Loucy (cell line): ENCODE data around the gene ETFB.

Experiments
- H2AFZ ChIP-seq: fragments of 200-600 bp; sonication (generic); 2 replicates; pipeline ENCODE4 v1.6.0; 2016; ENCODE audit warnings: antibody characterized with exemption, mild to moderate bottlenecking, low read length, moderate library complexity
- H3F3A ChIP-seq: fragments of 200-600 bp; 2 replicates; pipeline ENCODE4 v1.6.0; 2016; ENCODE audit warnings: antibody characterized with exemption, low read depth, mild to moderate bottlenecking
- H3K27me3 ChIP-seq: fragments of 200-600 bp; sonication (generic); 2 replicates; pipeline ENCODE4 v1.6.1; 2014; ENCODE audit warnings: low read length, mild to moderate bottlenecking; ENCODE audit not compliant: insufficient read depth, poor library complexity, severe bottlenecking
- H3K36me3 ChIP-seq: fragments of 200-600 bp; sonication (generic); 2 replicates; pipeline ENCODE4 v1.6.1; 2016; ENCODE audit warnings: low read length; ENCODE audit not compliant: insufficient read depth
- H3K4me1 ChIP-seq: fragments of 200-600 bp; sonication (generic); 2 replicates; pipeline ENCODE4 v1.5.1; 2014; ENCODE audit warnings: low read length, mild to moderate bottlenecking; ENCODE audit not compliant: insufficient read depth, poor library complexity, severe bottlenecking
- H3K4me2 ChIP-seq: fragments of 200-600 bp; sonication (generic); 2 replicates; pipeline ENCODE4 v1.6.0; 2014; ENCODE audit warnings: antibody characterized with exemption, low read length, low read depth, mild to moderate bottlenecking; ENCODE audit not compliant: poor library complexity, severe bottlenecking
- H3K4me3 ChIP-seq: fragments of 200-600 bp; sonication (generic); 2 replicates; pipeline ENCODE4 v1.5.1; 2014; ENCODE audit warnings: low read length, mild to moderate bottlenecking, mixed read lengths; ENCODE audit not compliant: poor library complexity, severe bottlenecking
- H3K79me2 ChIP-seq: fragments of 200-600 bp; sonication (generic); 2 replicates; pipeline ENCODE4 v1.6.1; 2014; ENCODE audit warnings: low read length; ENCODE audit not compliant: insufficient read depth
- H3K9ac ChIP-seq: fragments of 200-600 bp; sonication (generic); 2 replicates; pipeline ENCODE4 v1.6.0; 2014; ENCODE audit warnings: mild to moderate bottlenecking, low read depth, low read length, moderate library complexity; ENCODE audit not compliant: poor library complexity, severe bottlenecking
- H3K9me2 ChIP-seq: fragments of 200-600 bp; sonication (generic); replicated peaks from 2 replicates; pipeline ENCODE4 v1.6.1; 2016; ENCODE audit warnings: low read depth, low read length, mixed read lengths
- H3K9me3 ChIP-seq: fragments of 200-600 bp; sonication (generic); 2 replicates; pipeline ENCODE4 v1.6.1; 2014; ENCODE audit warnings: mild to moderate bottlenecking, antibody characterized with exemption, low read length, low read depth; ENCODE audit not compliant: insufficient read depth
- H4K20me1 ChIP-seq: fragments of 200-600 bp; sonication (generic); 2 replicates; pipeline ENCODE4 v1.6.0; 2014; ENCODE audit warnings: antibody characterized with exemption, low read length, mild to moderate bottlenecking; ENCODE audit not compliant: insufficient read depth, poor library complexity, severe bottlenecking
- EZH2phosphoT487 ChIP-seq: fragments of 200-600 bp; IDR thresholded peaks from 2 replicates; pipeline ENCODE4 v1.6.1; 2018; ENCODE audit warnings: antibody characterized with exemption, mild to moderate bottlenecking, moderate library complexity, borderline replicate concordance
- TF ChIP-seq, protein P1 (sequence below): fragments of 200-600 bp; sonication (generic); conservative IDR thresholded peaks from 2 replicates; pipeline ENCODE4 v1.5.1; 2014; ENCODE audit warnings: mild to moderate bottlenecking, antibody characterized with exemption, low read length

The ETFB gene

DNA sequence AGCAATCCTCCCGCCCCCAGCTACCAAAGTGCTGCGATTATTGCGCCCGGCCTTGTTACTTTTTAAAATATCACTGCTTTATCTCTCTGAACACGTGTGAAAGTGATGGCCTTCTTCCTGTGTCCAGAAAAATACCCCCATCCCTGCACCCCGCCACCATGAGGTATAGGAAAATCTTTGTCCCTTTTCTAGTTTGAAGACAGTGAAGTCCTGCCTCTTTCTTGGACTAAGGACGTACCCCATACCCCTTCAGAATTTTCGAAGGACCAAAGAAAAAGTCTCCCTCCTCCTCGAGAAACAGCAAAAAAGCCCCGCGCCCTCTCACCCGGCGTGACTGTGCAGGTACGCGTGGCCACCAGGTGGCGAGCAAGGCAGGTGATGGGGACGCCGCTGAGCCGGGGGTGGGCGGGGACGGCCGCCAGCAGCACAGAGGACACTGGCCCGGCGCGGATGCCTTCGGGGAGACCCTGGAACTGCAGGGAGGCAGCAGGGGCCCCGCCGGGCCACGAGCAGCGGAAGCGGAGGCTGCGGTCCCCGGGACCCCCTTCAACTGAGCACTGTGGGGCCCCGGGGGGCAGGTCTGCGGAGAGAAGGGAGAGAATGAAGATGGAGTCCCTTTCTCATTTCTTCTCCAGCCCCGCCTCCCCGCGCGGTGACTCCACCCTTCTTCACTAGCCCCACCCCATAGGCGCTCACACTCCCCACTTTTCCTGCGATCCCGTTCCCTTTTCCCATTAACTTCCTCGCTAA lies 27.4 kb downstream of the ETFB start:
- no peaks in the 10 kb centered on the region for H4K20me1 ChIP-seq
- H3K79me2 ChIP-seq, result no peaks in the 10 kb centered on the region
- no peak for TF ChIP-seq EZH2phosphoT487
- TF ChIP-seq, protein P1, sequence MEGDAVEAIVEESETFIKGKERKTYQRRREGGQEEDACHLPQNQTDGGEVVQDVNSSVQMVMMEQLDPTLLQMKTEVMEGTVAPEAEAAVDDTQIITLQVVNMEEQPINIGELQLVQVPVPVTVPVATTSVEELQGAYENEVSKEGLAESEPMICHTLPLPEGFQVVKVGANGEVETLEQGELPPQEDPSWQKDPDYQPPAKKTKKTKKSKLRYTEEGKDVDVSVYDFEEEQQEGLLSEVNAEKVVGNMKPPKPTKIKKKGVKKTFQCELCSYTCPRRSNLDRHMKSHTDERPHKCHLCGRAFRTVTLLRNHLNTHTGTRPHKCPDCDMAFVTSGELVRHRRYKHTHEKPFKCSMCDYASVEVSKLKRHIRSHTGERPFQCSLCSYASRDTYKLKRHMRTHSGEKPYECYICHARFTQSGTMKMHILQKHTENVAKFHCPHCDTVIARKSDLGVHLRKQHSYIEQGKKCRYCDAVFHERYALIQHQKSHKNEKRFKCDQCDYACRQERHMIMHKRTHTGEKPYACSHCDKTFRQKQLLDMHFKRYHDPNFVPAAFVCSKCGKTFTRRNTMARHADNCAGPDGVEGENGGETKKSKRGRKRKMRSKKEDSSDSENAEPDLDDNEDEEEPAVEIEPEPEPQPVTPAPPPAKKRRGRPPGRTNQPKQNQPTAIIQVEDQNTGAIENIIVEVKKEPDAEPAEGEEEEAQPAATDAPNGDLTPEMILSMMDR, result peak; percentile 84
- no peaks in the 10 kb centered on the region for H3K9me3 ChIP-seq
- peak overlapping the region; percentile 76 for H3K4me3 ChIP-seq
- H3K4me2 ChIP-seq, result peak overlapping the region; percentile 86
- H3F3A ChIP-seq, result no peaks in the 10 kb centered on the region
- H3K36me3 ChIP-seq, result no peaks in the 10 kb centered on the region
- H3K9ac ChIP-seq, result peak overlapping the region; percentile 71
- H3K4me1 ChIP-seq, result peaks cover 8% of the 10 kb centered on the region
- H3K9me2 ChIP-seq, result no peaks in the 10 kb centered on the region
- H2AFZ ChIP-seq, result peak overlapping the region; percentile 93
- no peaks in the 10 kb centered on the region for H3K27me3 ChIP-seq

DNA sequence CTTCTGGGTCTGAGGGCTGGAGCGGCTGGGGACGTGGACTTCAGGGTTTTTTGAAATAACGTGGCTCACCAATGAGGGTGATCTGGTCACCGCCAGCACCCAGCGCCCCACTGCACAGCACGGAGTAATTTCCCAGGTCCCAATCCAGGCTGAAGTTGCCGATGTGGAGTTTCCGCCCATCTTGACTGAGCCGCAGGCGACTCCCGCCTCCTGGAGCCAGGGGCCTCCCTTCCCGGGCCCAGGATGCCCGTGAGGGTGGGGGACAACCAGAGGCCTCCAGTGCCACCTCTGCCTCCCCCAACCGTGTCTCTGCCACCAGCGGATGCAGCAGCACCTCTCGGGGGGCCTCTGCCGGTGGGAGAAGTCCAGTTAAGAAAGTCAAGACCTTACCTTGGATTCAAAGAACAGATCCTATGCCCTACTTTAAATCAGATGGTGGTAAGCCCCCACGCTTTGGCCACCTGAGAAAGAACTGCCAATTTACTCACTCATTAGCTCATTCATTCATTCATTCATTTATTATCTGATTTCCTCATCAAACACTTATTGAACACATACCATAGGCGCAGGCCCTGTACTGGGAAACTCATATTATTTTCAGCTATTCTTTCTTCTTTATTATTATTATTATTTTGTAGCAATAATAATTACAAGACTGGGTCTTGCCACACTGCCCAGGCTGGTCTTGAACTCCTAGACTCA lies 28.2 kb downstream of the ETFB start:
- Histone ChIP-seq H3K27me3 (no peaks in the 10 kb centered on the region), H3K36me3 (no peaks in the 10 kb centered on the region), H3K9me3 (no peaks in the 10 kb centered on the region), H3K4me2 (peak overlapping the region; percentile 86), H3K9ac (peak overlapping the region; percentile 71), H2AFZ (peak overlapping the region; percentile 93), H3K4me3 (peak overlapping the region; percentile 76), H4K20me1 (no peaks in the 10 kb centered on the region), H3F3A (no peaks in the 10 kb centered on the region), H3K79me2 (no peaks in the 10 kb centered on the region), H3K9me2 (no peaks in the 10 kb centered on the region), H3K4me1 (peaks cover 8% of the 10 kb centered on the region)
- TF ChIP-seq, protein P1, result no peak
- TF ChIP-seq EZH2phosphoT487, result no peak

DNA sequence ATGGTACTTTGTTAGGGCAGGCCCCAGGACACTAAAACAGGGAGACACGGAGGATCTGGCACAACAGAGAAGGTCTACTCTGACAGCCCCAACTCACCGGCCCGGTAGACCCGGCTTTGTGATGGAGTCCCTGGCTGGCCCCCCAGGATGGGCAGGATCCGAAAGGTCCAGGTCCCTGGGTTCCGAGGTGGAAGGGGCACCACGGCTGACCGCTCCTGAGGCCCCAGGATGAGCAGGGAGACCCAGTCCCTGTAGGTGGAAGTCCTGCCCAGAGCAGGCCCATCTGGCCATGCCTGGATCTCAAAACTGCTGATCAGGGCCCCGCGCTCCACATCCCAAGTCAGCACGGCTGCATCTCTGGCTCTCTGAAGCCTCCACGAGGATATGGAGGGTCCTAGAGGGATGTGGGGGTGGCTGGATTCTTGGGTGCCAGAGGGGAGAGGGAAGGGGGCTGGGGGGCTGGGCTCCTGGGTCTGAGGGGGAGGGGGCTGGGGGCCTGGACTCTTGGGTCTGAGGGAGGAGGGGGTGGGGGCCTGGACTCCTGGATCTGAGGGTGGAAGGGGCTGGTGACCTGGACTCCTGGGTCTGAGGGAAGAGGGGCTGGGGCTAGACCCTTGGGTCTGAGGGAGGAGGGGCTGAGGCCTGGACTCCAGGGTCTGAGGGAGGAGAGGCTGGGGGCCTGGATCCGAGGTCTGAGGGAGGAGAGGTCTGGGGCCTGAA lies 28.9 kb downstream of the ETFB start:
- no peaks in the 10 kb centered on the region for H4K20me1 ChIP-seq
- peaks cover 8% of the 10 kb centered on the region for H3K4me1 ChIP-seq
- no peak overlapping the region for H3K4me2 ChIP-seq
- H2AFZ ChIP-seq, result no peak overlapping the region
- H3F3A ChIP-seq, result no peaks in the 10 kb centered on the region
- H3K9me3 ChIP-seq, result no peaks in the 10 kb centered on the region
- TF ChIP-seq, protein P1, result no peak
- H3K27me3 ChIP-seq, result no peaks in the 10 kb centered on the region
- no peak overlapping the region for H3K4me3 ChIP-seq
- no peaks in the 10 kb centered on the region for H3K79me2 ChIP-seq
- H3K9me2 ChIP-seq, result no peaks in the 10 kb centered on the region
- H3K9ac ChIP-seq, result no peak overlapping the region
- H3K36me3 ChIP-seq, result no peaks in the 10 kb centered on the region
